ENCODE measurements around the gene CAMTA1.

The CAMTA1 gene

GRCh38 chr1:6965083-6965934, 180.1 kb downstream of the CAMTA1 start:
- H3K4me3 ChIP-seq (ENCODE audit: low read length) = no peak overlapping the region

GRCh38 chr1:6965935-6966241, 180.6 kb downstream of the CAMTA1 start:
- Histone ChIP-seq H3K36me3 (ENCODE audit: insufficient read depth, low read depth, low read length) (no peaks in the 10 kb centered on the region), H3K27ac (ENCODE audit: low read length) (no peak overlapping the region), H3K4me3 (ENCODE audit: low read length) (no peak overlapping the region), H3K4me1 (ENCODE audit: insufficient read depth, low read length) (no peaks in the 10 kb centered on the region; the same call in 1 of the 2 replicates), H3K9ac (ENCODE audit: low read depth, low read length) (no peak overlapping the region), H3K27me3 (ENCODE audit: insufficient read depth, low read length) (no peaks in the 10 kb centered on the region), H3K9me3 (ENCODE audit: insufficient read depth, low read depth, low read length) (no peaks in the 10 kb centered on the region)

More at GRCh38 chr1:6965083-6965934, 180.1 kb downstream of the CAMTA1 start:
- Histone ChIP-seq H3K9ac (ENCODE audit: low read depth, low read length) (no peak overlapping the region), H3K4me1 (ENCODE audit: insufficient read depth, low read length) (no peaks in the 10 kb centered on the region; the same call in 1 of the 2 replicates), H3K27me3 (ENCODE audit: insufficient read depth, low read length) (no peaks in the 10 kb centered on the region), H3K9me3 (ENCODE audit: insufficient read depth, low read depth, low read length) (no peaks in the 10 kb centered on the region), H3K27ac (ENCODE audit: low read length) (no peak overlapping the region), H3K36me3 (ENCODE audit: insufficient read depth, low read depth, low read length) (no peaks in the 10 kb centered on the region)

DNA sequence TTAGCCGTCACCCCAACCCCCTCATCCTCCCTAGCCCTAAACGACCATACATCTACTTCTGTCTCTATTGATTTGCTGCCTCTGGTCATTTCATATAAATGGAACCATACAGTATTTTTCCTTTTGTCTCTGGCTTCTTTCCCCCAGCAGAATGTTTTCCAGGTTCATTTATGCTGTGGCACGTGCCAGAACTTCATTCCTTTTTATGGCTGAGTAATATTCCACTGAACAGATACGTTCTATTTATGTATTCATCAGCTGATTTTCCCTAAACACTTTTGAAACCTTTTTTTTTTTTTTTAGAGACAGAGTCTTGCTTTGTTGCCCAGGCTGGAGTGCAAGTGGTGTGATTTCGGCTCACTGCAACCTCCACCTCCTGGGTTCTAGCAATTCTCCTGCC, 181.1 kb downstream of the CAMTA1 start:
- Histone ChIP-seq H3K27ac (ENCODE audit: low read length) (no peak overlapping the region), H3K4me1 (ENCODE audit: insufficient read depth, low read length) (no peaks in the 10 kb centered on the region; the same call in 1 of the 2 replicates), H3K36me3 (ENCODE audit: insufficient read depth, low read depth, low read length) (no peaks in the 10 kb centered on the region), H3K4me3 (ENCODE audit: low read length) (no peak overlapping the region), H3K9me3 (ENCODE audit: insufficient read depth, low read depth, low read length) (no peaks in the 10 kb centered on the region), H3K27me3 (ENCODE audit: insufficient read depth, low read length) (no peaks in the 10 kb centered on the region), H3K9ac (ENCODE audit: low read depth, low read length) (no peak overlapping the region)

DNA sequence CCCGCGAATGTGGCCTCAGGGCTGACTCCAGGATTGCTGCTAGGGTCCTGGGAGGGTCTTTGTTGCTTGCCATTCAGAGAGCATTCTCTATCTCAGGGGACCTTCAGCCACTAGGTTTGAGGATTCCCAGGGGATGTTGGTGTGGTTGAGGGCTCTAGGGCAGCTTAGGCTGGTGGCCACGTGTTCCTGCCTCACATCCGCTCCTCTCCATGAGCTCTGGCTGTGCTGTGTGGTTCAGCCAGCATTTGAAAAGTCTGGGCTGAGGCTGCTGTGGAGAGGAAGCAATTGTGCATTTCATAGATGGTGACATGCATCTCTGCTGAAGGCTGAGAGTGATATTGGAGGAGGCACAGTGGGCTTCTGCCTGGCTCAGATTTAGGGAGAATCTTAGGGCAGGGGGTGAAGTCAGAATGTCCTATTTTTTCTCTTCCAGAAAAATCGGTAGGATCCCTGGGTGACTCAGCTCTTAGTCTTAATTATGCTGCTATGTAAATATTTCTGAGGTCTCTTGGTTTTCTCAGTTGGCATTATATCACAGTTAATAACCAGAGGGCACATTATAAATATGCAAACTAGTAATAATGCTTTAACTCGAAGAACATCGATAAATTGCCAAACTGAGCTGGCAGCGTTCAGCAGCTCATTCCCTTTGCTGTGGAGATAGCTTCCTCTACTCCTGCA, 182.3 kb downstream of the CAMTA1 start:
- H3K36me3 ChIP-seq (ENCODE audit: insufficient read depth, low read depth, low read length) = no peaks in the 10 kb centered on the region
- no peak overlapping the region for H3K27ac ChIP-seq (ENCODE audit: low read length)
- no peaks in the 10 kb centered on the region; the same call in 1 of the 2 replicates for H3K4me1 ChIP-seq (ENCODE audit: insufficient read depth, low read length)
- H3K9ac ChIP-seq (ENCODE audit: low read depth, low read length) = no peak overlapping the region
- H3K27me3 ChIP-seq (ENCODE audit: insufficient read depth, low read length) = no peaks in the 10 kb centered on the region
- no peaks in the 10 kb centered on the region for H3K9me3 ChIP-seq (ENCODE audit: insufficient read depth, low read depth, low read length)
- no peak overlapping the region for H3K4me3 ChIP-seq (ENCODE audit: low read length)

DNA sequence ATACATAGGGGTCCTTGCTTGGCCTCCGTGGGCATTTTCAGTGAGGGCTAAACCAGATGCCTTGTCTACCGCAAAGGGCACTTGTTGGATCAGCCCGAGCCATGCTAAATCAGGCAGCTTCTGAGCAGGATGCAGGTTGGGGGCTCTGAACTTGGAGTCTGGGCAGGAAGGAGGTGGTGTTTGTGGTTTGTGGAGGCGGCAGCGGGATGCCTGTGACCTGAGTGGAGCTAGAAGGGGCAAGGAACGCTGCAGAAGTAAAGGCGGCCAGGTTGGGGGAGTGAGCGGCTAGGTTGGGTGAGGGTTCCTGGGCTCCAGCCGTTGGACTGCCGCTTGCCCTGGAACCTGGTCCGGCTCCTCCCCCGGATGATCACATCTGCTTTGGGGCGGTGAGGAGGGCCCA, 183.9 kb downstream of the CAMTA1 start:
- no peak overlapping the region for H3K27ac ChIP-seq (ENCODE audit: low read length)
- no peaks in the 10 kb centered on the region for H3K9me3 ChIP-seq (ENCODE audit: insufficient read depth, low read depth, low read length)
- H3K9ac ChIP-seq (ENCODE audit: low read depth, low read length) = no peak overlapping the region
- no peaks in the 10 kb centered on the region for H3K27me3 ChIP-seq (ENCODE audit: insufficient read depth, low read length)
- H3K36me3 ChIP-seq (ENCODE audit: insufficient read depth, low read depth, low read length) = no peaks in the 10 kb centered on the region
- no peaks in the 10 kb centered on the region; the same call in 1 of the 2 replicates for H3K4me1 ChIP-seq (ENCODE audit: insufficient read depth, low read length)
- no peak overlapping the region for H3K4me3 ChIP-seq (ENCODE audit: low read length)

DNA sequence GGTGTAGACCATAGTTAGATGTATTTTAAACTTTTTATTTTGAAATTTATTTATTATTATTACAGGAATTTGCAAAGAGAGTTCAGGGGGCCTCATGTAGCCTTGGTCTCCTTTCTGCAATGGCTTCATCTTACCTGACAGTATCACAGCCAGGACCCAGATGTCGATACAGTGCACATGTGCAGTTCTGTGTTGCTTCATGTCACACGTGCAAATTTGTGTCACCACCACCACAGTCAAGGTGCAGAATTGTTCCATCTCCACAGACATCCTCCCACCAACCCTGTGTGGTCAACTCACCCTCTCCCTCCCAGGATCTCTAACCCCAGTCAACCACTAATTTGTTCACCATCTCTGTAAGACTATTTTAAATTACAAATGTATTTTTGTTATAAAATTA, 184.5 kb downstream of the CAMTA1 start:
- no peak overlapping the region for H3K4me3 ChIP-seq (ENCODE audit: low read length)
- H3K36me3 ChIP-seq (ENCODE audit: insufficient read depth, low read depth, low read length) = no peaks in the 10 kb centered on the region
- H3K9me3 ChIP-seq (ENCODE audit: insufficient read depth, low read depth, low read length) = no peaks in the 10 kb centered on the region
- no peaks in the 10 kb centered on the region; the same call in 1 of the 2 replicates for H3K4me1 ChIP-seq (ENCODE audit: insufficient read depth, low read length)
- no peak overlapping the region for H3K9ac ChIP-seq (ENCODE audit: low read depth, low read length)
- H3K27ac ChIP-seq (ENCODE audit: low read length) = no peak overlapping the region
- H3K27me3 ChIP-seq (ENCODE audit: insufficient read depth, low read length) = no peaks in the 10 kb centered on the region

DNA sequence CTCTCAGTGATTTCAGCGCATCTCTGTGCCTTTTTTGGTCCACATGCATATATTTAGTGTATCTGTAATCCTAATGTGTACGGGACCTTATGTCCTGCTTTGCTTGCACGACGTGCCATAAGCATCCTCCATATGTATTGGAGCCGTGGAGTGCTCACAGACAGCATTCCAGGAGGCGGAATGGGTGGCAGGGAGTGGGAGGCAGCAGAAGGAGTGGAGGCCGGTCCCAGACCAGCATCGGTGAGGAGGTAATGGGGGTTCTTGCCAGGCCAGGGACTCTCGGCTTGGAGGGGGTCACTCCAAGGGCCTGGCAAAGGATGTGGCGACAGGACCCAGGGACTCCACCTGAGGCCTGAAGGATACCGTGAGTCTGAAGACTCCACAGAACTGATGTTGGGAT, 185.0 kb downstream of the CAMTA1 start:
- no peaks in the 10 kb centered on the region for H3K27me3 ChIP-seq (ENCODE audit: insufficient read depth, low read length)
- no peaks in the 10 kb centered on the region for H3K36me3 ChIP-seq (ENCODE audit: insufficient read depth, low read depth, low read length)
- H3K4me3 ChIP-seq (ENCODE audit: low read length) = no peak overlapping the region
- H3K9ac ChIP-seq (ENCODE audit: low read depth, low read length) = no peak overlapping the region
- no peak overlapping the region for H3K27ac ChIP-seq (ENCODE audit: low read length)
- no peaks in the 10 kb centered on the region for H3K9me3 ChIP-seq (ENCODE audit: insufficient read depth, low read depth, low read length)
- H3K4me1 ChIP-seq (ENCODE audit: insufficient read depth, low read length) = no peaks in the 10 kb centered on the region; the same call in 1 of the 2 replicates

- no peaks in the 10 kb centered on the region for H3K4me1 ChIP-seq (ENCODE audit: insufficient read depth, low read length)
- no peaks in the 10 kb centered on the region for H3K9me3 ChIP-seq (ENCODE audit: insufficient read depth, low read depth, low read length)
- H3K36me3 ChIP-seq (ENCODE audit: insufficient read depth, low read depth, low read length) = no peaks in the 10 kb centered on the region
- no peak overlapping the region for H3K4me3 ChIP-seq (ENCODE audit: low read length)
- H3K27me3 ChIP-seq (ENCODE audit: insufficient read depth, low read length) = no peaks in the 10 kb centered on the region
- no peak overlapping the region for H3K27ac ChIP-seq (ENCODE audit: low read length)
- H3K9ac ChIP-seq (ENCODE audit: low read depth, low read length) = no peak overlapping the region
Measured at GRCh38 chr1:6971048-6971447, 185.8 kb downstream of the CAMTA1 start.

DNA sequence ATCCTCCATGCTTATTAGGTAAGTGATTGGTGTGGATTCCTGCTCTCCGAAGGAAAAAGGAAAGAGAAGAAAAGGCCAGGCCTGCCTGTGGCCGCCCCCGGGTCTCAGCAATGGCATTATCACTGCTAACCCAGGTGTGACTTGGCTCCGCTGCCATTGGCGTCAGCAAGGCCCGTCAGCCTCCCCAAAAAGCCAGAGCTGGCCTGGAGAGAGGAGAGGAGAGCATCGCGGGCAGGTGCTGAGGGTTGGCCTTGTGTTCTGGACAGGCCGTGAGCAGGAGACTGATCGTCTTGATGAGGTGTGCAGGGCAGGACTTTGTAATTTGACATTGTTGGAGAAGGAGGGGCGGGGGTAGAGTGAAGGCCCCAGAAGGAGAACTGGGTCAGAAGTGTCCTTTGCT, 186.4 kb downstream of the CAMTA1 start:
- Histone ChIP-seq H3K4me1 (ENCODE audit: insufficient read depth, low read length) (no peaks in the 10 kb centered on the region), H3K27ac (ENCODE audit: low read length) (no peak overlapping the region)

GRCh38 chr1:6972399-6972798, 187.1 kb downstream of the CAMTA1 start:
- no peak overlapping the region for H3K4me3 ChIP-seq (ENCODE audit: low read length)
- H3K27me3 ChIP-seq (ENCODE audit: insufficient read depth, low read length) = no peaks in the 10 kb centered on the region
- H3K27ac ChIP-seq (ENCODE audit: low read length) = no peak overlapping the region
- no peak overlapping the region for H3K9ac ChIP-seq (ENCODE audit: low read depth, low read length)
- no peaks in the 10 kb centered on the region for H3K9me3 ChIP-seq (ENCODE audit: insufficient read depth, low read depth, low read length)
- no peaks in the 10 kb centered on the region for H3K4me1 ChIP-seq (ENCODE audit: insufficient read depth, low read length)
- no peaks in the 10 kb centered on the region for H3K36me3 ChIP-seq (ENCODE audit: insufficient read depth, low read depth, low read length)

More for the DNA sequence above, 186.4 kb downstream of the CAMTA1 start:
- no peak overlapping the region for H3K4me3 ChIP-seq (ENCODE audit: low read length)
- H3K36me3 ChIP-seq (ENCODE audit: insufficient read depth, low read depth, low read length) = no peaks in the 10 kb centered on the region
- H3K9me3 ChIP-seq (ENCODE audit: insufficient read depth, low read depth, low read length) = no peaks in the 10 kb centered on the region
- no peaks in the 10 kb centered on the region for H3K27me3 ChIP-seq (ENCODE audit: insufficient read depth, low read length)
- no peak overlapping the region for H3K9ac ChIP-seq (ENCODE audit: low read depth, low read length)

DNA sequence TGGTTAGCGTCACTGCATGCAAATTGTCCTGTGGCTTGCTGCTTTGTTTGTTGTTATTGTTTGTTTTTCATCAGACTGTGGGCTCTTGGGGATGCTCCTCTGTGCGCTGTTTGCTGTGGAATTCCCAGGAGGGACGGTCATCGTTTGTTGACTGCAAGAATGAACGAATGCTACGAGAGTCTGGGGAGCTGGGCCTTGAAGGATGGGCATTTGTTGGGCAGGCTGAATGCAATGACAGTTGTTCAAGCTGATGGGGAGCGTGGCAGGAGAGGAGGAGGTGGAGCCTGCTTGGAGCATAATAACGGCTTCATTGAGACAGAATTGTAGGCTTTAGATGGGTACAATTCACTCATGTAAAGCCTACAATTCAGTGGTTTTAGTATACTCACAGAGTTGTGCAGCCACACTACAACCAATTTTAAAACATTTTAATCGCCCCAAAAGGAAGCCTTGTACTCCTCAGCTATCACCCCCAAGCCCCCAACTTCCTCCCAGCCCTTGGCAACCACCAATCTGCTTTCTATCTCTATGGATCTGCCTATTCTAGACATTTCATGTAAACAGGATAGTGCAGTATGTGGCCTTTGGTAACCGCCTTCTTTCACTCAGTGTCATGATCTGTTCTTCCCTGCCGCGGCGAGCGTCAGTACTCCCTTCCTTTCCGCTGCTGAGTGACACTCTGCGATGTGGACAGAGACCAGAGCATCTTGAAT, 190.2 kb downstream of the CAMTA1 start:
- Histone ChIP-seq H3K9ac (ENCODE audit: low read depth, low read length) (no peak overlapping the region), H3K9me3 (ENCODE audit: insufficient read depth, low read depth, low read length) (no peaks in the 10 kb centered on the region), H3K4me3 (ENCODE audit: low read length) (no peak overlapping the region), H3K4me1 (ENCODE audit: insufficient read depth, low read length) (peaks cover 12% of the 10 kb centered on the region; the same call in 1 of the 2 replicates), H3K27me3 (ENCODE audit: insufficient read depth, low read length) (no peaks in the 10 kb centered on the region), H3K36me3 (ENCODE audit: insufficient read depth, low read depth, low read length) (no peaks in the 10 kb centered on the region), H3K27ac (ENCODE audit: low read length) (no peak overlapping the region)
